HG03469 (cell line): ENCODE results near the gene PARD3.
"Not testable (repeated sequence)": the region's sequence is repeated elsewhere in the genome, so short reads cannot be mapped to it uniquely, and the experiment has no call there.

Source experiments
- ATAC-seq: cut with Tn5 transposase; IDR thresholded peaks from one replicate; pipeline ENCODE4 v1.9.1; 2021; ENCODE audit warnings: mild to moderate bottlenecking, moderate library complexity, moderate number of reproducible peaks; ENCODE audit not compliant: unreplicated experiment

Gene PARD3

GRCh38 chr10:34744590-34744989, 70.5 kb downstream of the PARD3 start:
- no peak for ATAC-seq

GRCh38 chr10:34743814-34744213, 71.3 kb downstream of the PARD3 start:
- ATAC-seq = no peak

- ATAC-seq = no peak
Observed at GRCh38 chr10:34742456-34742855, 72.6 kb downstream of the PARD3 start.

DNA sequence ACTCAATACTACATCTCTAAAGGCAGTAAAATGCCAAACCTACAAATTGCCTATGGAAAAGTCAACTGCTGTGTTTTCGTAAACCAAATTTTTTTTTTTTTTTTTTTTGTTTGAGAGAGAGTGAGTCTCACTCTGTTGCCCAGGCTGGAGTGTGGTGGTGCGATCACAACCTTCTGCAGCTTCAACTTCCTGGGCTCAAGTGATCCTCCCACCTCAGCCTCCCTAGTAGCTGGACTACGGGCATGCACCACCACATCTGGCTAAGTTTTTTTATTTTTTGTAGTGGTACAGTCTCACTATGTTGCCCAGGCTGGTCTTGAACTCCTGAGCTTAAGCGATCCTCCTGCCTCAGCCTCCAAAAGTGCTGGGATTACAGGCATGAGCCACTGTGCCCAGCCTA, 74.0 kb downstream of the PARD3 start:
- ATAC-seq = not testable (repeated sequence)

DNA sequence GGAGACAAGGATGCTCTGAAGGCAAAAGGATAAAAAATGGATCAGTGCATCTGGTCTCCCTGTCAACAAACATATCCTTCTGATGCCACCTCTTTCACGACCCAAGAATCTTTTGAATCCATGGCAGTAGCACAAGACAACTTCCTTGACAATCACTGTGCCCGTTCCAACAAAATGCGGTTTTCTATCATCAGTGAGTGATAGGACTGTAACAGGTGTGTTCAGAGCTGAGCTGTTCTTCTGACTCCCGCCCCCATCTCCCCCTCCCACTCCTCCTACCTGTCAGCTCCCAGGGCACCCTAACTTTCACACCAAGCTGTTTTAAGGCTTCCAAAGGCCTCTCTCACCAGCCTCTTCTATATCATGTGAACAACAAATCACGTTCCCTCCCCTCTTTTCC, 74.8 kb downstream of the PARD3 start:
- no peak for ATAC-seq

DNA sequence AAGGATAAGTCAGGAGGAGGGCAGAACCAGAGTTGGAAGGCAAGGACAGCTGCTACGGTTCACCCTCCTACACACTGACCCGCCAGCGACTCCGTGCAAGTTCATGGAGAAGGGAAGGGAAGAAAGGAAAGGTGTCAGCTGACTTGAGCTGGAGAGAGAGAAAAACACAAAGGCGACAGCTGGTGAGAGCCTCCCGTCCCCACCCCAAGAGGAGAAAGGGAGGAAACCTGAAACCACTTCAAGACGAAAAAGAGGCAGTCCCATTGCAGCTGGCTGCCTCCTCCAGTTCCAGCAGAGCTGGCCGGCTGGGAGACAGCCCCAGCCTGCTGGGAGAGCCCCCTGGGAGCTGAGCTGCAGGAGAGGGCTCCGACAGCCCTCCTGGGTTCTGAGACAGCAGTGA, 75.2 kb downstream of the PARD3 start:
- ATAC-seq = no peak

- no peak for ATAC-seq
Observed at GRCh38 chr10:34737772-34738169, 77.3 kb downstream of the PARD3 start.

- no peak for ATAC-seq
Observed at GRCh38 chr10:34736976-34737771, 77.9 kb downstream of the PARD3 start.

GRCh38 chr10:34734918-34735317, 80.2 kb downstream of the PARD3 start:
- ATAC-seq = no peak

DNA sequence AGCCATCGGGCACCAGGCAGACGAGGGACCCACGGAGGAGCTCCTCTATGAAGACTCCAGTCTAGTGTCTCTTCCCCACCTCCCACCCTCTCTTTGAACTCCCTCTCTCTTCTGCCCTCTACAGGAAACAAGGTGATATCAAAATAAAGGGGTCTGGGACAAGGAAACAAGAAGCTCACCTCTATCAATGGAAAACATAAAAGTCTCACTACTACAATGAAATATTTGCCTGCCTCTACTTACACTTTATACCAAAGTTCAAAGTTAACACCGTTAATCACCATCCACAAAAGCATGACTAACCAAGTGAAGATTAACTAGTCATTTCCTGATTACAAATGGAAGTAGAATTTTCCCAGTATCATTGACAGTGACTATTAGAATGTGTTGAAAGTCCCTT, 82.2 kb downstream of the PARD3 start:
- no peak for ATAC-seq

- no peak for ATAC-seq
Observed at GRCh38 chr10:34731885-34732701, 83.0 kb downstream of the PARD3 start.

DNA sequence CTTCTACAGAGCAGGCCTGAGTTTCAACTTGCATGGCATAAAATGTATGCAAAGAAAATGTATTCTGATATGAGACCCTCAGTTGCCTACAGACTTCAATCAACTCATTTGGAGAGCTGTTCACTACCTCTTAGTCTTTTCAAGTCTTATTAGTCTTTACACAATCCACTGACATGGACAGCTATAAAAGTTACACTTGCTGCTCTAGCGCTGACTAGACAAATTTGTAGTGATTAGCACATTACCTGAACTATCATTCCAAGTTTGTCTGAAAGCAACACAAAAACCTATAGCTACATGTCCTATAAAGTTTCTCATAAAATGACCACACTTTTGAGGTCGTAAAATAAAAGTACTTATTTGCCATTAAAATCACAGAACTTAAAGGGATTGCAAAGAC, 83.9 kb downstream of the PARD3 start:
- no peak for ATAC-seq

DNA sequence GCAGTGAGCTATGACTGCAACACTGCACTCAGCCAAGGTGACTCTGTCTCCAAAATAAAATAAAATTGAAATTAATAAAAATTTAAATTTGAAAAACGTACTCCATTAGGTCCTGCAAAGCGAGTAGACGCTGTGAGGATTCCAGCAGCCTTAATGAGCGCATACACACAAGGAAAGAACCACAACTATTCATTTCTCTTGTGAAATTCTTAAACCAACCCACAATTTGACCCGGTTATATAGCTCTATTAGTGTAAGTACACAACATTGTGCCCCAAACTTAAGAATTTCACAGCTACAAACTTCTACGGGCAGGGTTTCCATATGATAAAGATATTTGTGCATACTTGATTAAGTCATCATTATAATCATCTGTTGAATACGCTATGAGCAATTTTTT, 84.4 kb downstream of the PARD3 start:
- no peak for ATAC-seq

- no peak for ATAC-seq
Observed at GRCh38 chr10:34729619-34730018, 85.5 kb downstream of the PARD3 start.

- no peak for ATAC-seq
Observed at GRCh38 chr10:34728361-34728760, 86.7 kb downstream of the PARD3 start.

DNA sequence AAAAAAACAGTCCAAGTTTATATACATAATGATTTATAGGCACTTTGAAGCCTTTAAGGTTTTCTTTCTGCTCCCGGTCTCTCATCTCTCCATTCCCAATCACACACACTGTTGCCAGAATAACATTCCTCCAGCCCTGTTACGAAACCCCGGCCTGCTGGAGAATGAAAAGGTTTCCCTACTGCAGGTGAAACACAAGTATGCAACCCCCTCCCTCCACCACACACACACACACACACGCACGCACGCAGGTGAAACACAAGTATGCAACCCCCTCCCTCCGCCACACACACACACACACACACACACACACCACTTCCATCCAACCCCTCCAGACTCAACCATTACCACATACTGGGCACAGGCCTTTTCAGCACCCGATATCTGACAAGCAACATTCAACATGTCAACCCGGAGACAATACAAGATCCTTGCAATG, 87.5 kb downstream of the PARD3 start:
- no peak for ATAC-seq

GRCh38 chr10:34726862-34727261, 88.2 kb downstream of the PARD3 start:
- no peak for ATAC-seq

GRCh38 chr10:34723750-34724149, 91.3 kb downstream of the PARD3 start:
- ATAC-seq = no peak

DNA sequence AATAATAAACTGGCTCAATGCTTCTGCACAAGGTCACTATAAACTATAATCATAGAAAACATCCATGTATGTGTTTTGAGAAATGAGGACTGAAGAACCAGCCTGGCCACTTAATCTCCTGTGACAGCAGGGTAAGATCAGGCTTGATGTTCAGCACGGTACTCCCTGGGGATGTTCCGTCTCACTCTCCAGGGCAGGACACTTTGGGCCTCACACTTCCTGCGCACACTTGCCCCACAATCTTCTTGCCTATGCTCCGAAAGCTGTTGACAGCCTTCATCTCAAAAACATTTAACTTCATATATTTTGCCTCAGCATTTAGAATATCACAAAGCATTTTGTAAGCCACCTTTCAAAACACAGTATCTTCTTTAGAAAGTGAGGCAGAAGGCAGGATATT, 92.7 kb downstream of the PARD3 start:
- no peak for ATAC-seq

GRCh38 chr10:34721208-34721840, 93.8 kb downstream of the PARD3 start:
- no peak for ATAC-seq

DNA sequence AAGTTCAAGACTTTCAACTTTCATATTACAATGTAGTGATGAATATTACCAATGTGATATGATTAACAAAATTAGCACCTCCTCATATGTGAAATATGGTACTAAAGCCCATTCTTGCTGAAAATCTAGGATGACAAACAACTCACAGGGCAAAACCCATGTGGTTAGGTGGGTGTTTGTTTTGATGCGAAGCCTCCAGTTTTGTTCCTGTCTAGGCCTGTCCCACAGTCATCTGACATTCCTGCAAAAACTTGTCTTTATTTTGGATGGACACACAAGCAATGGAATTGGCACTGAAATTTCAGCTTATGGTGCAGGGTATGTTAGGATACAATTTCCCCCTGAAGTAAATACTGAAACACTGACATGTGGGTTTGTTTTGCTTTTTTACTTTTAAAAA, 95.3 kb downstream of the PARD3 start:
- no peak for ATAC-seq

- ATAC-seq = no peak
Observed at GRCh38 chr10:34719328-34719727, 95.8 kb downstream of the PARD3 start.
